Sigmoid colon (tissue), 4 donors: ENCODE results near the gene CELF1.
A peak's percentile ranks its signal among the peaks of the same experiment; 100 is the strongest.

Experiments
- EP300 ChIP-seq, 4 donors: sonication (generic); formaldehyde crosslinking; IDR thresholded peaks; one replicate each; pipeline ENCODE4 v1.6.1; 2017; ENCODE audit warnings: antibody characterized with exemption in 4 of 4
- POLR2A ChIP-seq, 2 donors: fragments of 450-650 bp; IDR thresholded peaks; one replicate each; pipeline ENCODE4 v1.6.1; 2016; ENCODE audit warnings: antibody characterized with exemption in 2 of 2, mild to moderate bottlenecking in 2 of 2, moderate library complexity in 2 of 2
- POLR2AphosphoS5 ChIP-seq, 4 donors: sonication (generic); formaldehyde crosslinking; IDR thresholded peaks; one replicate each; pipeline ENCODE4 v1.6.1; 2017; ENCODE audit warnings: antibody characterized with exemption in 4 of 4
- TF ChIP-seq, protein P1 (sequence below), 4 experiments: fragments of 450-650 bp in 3 of 4; fragments of 200-600 bp in 1 of 4; IDR thresholded peaks; one replicate each; pipeline ENCODE4 v1.5.1; 2016 to 2019; ENCODE audit warnings: antibody characterized with exemption in 4 of 4, mild to moderate bottlenecking in 3 of 4, moderate library complexity in 2 of 4

DNA sequence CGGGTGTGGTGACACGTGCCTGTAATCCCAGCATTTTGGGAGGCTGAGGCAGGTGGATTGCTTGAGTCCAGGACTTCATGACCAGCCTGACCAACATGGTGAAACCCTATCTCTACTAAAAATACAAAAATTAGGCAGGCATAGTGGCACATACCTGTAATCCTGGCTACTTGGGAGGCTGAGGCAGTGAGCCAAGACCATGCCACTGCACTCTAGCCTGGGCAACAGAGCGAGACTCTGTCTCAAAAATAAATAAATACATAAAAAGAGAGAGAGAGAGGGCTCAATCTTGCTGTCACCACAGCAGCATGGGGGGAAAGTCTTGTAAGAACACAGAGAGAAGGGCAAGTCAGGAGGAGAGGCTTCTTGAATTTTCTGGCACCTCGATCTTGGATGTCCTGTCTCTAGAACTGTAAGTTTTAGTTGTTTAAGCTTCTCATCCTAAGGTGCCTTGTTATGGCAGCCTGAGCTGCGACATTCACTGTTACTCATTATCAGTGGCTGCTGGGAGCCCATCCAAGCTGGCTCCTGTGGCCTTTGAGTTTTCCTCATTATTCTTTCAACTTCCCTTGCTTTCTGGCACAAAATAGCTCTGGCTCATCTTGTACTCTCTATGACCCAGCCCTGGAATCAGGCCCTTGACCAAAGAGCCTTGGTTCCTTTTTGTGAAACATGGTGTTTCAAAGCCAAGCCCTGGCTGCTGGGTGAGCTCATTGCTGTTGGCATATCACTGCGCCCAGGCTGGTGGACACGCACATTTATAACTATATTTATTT lies 118.7 kb downstream of the CELF1 start:
- TF ChIP-seq, protein P1, sequence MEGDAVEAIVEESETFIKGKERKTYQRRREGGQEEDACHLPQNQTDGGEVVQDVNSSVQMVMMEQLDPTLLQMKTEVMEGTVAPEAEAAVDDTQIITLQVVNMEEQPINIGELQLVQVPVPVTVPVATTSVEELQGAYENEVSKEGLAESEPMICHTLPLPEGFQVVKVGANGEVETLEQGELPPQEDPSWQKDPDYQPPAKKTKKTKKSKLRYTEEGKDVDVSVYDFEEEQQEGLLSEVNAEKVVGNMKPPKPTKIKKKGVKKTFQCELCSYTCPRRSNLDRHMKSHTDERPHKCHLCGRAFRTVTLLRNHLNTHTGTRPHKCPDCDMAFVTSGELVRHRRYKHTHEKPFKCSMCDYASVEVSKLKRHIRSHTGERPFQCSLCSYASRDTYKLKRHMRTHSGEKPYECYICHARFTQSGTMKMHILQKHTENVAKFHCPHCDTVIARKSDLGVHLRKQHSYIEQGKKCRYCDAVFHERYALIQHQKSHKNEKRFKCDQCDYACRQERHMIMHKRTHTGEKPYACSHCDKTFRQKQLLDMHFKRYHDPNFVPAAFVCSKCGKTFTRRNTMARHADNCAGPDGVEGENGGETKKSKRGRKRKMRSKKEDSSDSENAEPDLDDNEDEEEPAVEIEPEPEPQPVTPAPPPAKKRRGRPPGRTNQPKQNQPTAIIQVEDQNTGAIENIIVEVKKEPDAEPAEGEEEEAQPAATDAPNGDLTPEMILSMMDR (IDR thresholded peaks at IDR 0.05), result no peak
- TF ChIP-seq POLR2A (IDR thresholded peaks at IDR 0.05) (no peak), POLR2AphosphoS5 (IDR thresholded peaks at IDR 0.05) (peak in 1 of 4 donors; percentile 15), EP300 (IDR thresholded peaks at IDR 0.05) (no peak)
